Tibial nerve (tissue), 4 donors: ENCODE results near the gene ZP1.

Experiments used
- EP300 ChIP-seq, 2 donors: sonication (generic); formaldehyde crosslinking; IDR thresholded peaks; one replicate each; pipeline ENCODE4 v1.6.1; 2017; ENCODE audit warnings: antibody characterized with exemption in 2 of 2, mild to moderate bottlenecking in 1 of 2
- POLR2A ChIP-seq, 2 donors: fragments of 450-650 bp; IDR thresholded peaks; one replicate each; pipeline ENCODE4 v1.6.1; 2017; ENCODE audit warnings: antibody characterized with exemption in 2 of 2, mild to moderate bottlenecking in 2 of 2, moderate library complexity in 2 of 2
- TF ChIP-seq, protein P1 (sequence below), 5 experiments: fragments of 200-600 bp in 3 of 5; fragments of 450-650 bp in 2 of 5; sonication (generic) in 3 of 5; IDR thresholded peaks; one replicate each; pipeline ENCODE4 v1.5.1; 2016 to 2019; ENCODE audit warnings: antibody characterized with exemption in 5 of 5, mild to moderate bottlenecking in 3 of 5, moderate library complexity in 2 of 5

DNA sequence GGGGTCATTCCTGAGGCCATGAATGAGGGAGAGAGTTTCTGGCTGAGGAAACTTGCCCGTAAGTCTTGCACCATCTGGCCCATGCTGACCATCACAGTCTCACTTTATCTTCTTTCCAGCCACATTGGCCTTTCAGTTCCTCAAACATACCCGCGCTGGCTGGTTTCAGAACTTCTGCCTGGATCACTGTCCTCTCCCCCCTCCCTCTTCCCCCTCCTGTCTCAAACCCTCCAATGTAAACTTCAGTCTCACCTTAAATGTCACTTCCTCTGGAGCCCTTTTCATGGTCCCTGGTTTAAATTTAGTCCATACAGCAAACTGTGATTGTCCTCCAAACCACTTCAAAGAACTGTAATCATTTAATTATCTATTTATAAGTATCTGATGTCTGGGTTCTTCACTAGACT, 42.9 kb downstream of the ZP1 start:
- TF ChIP-seq, protein P1, sequence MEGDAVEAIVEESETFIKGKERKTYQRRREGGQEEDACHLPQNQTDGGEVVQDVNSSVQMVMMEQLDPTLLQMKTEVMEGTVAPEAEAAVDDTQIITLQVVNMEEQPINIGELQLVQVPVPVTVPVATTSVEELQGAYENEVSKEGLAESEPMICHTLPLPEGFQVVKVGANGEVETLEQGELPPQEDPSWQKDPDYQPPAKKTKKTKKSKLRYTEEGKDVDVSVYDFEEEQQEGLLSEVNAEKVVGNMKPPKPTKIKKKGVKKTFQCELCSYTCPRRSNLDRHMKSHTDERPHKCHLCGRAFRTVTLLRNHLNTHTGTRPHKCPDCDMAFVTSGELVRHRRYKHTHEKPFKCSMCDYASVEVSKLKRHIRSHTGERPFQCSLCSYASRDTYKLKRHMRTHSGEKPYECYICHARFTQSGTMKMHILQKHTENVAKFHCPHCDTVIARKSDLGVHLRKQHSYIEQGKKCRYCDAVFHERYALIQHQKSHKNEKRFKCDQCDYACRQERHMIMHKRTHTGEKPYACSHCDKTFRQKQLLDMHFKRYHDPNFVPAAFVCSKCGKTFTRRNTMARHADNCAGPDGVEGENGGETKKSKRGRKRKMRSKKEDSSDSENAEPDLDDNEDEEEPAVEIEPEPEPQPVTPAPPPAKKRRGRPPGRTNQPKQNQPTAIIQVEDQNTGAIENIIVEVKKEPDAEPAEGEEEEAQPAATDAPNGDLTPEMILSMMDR (IDR thresholded peaks at IDR 0.05), result no peak
- no peak for TF ChIP-seq POLR2A (IDR thresholded peaks at IDR 0.05)
- peak in 1 of 2 donors; percentile 16 for TF ChIP-seq EP300 (IDR thresholded peaks at IDR 0.05)
